ENCODE results near the gene PLCD3. TPM values are rescaled to one million over a fixed set of nuclear protein-coding genes. Genes with fewer than 3 reads are reported as not detected.

The PLCD3 gene
- total and polyA plus RNA-seq, 9 of the 15 experiments (the other 6 are each of a cell fraction or from before 2014, with no cell fraction given) = 0.20 to 22.6 (median 7.5) TPM

DNA sequence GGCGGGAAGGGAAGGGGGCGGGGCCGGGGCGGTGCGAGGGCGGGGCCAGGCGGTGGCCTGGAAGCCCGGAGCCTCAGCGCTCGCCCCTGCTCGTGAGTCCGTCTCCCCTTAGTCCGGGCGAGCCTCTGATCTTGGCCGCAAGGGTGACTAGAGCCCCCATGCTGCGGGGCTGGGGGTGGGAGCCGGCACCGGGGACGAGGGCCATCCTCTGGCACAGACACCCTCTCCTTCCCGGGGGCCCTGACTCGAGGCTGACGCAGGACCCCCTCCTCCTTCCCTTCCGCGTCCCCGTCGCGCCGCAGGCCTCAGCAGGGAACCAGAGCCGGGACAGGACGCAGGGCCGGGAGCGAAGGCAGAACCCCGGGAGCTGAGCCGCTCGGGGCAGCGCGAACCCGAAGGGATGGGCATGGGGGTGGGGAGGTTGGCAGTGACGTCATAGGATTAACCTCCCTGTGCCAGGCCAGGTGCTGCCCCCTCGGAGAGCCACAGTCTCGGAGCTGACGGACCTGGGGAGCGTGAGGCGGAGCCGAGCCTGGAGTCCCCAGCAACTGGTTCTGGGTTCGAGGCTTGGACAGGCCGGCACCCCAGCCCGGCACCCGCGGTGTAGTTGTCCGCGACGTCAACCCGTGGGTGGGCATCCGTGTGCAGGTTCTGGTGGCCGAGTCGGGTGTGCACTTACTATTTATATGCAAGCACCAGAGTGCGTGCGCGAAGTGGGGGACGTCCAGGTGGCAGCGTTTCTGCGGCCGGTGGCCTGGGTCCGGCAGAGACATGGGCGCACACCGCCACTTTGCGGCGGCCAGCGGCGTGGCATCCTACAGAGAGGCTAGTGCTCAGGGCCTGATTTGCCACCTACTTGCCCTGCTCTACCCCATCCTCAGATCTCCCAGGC, 503 bp upstream of the PLCD3 start (continued):
- 0 out of 2 replicates have a peak, but pooled peaks have one; percentile 14 for TF ChIP-seq TCF3 (CRISPR knock-in tag; IDR thresholded peaks at IDR 0.05)
- TF ChIP-seq ZNF217 (CRISPR knock-in tag; IDR thresholded peaks at IDR 0.05) = no peak
- no peak for TF ChIP-seq SMARCE1 (IDR thresholded peaks at IDR 0.05)
- peak; percentile 72 for TF ChIP-seq RBFOX2 (IDR thresholded peaks at IDR 0.05; ENCODE audit: low read depth, low read length)
- TF ChIP-seq SMARCB1 (IDR thresholded peaks at IDR 0.05; ENCODE audit: insufficient read length, low read depth) = no peak
- TF ChIP-seq SNIP1 (IDR thresholded peaks at IDR 0.05; ENCODE audit: low read depth) = no peak
- TF ChIP-seq CBX1 (IDR thresholded peaks at IDR 0.05; ENCODE audit: low read depth) = peak; percentile 81; the same call in 1 of the 2 replicates
- TF ChIP-seq, protein P1, sequence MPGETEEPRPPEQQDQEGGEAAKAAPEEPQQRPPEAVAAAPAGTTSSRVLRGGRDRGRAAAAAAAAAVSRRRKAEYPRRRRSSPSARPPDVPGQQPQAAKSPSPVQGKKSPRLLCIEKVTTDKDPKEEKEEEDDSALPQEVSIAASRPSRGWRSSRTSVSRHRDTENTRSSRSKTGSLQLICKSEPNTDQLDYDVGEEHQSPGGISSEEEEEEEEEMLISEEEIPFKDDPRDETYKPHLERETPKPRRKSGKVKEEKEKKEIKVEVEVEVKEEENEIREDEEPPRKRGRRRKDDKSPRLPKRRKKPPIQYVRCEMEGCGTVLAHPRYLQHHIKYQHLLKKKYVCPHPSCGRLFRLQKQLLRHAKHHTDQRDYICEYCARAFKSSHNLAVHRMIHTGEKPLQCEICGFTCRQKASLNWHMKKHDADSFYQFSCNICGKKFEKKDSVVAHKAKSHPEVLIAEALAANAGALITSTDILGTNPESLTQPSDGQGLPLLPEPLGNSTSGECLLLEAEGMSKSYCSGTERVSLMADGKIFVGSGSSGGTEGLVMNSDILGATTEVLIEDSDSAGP (CRISPR knock-in tag; IDR thresholded peaks at IDR 0.05) = no peak
- no peak for TF ChIP-seq FOXM1 (IDR thresholded peaks at IDR 0.05; ENCODE audit: low read depth)
- peak; percentile 58; the same call in 1 of the 2 replicates for TF ChIP-seq FOXM1 (CRISPR knock-in tag; IDR thresholded peaks at IDR 0.05; ENCODE audit: low read depth)
- TF ChIP-seq POLR2A (conservative IDR thresholded peaks at IDR 0.05) = peak; percentile 59; the same call in 1 of the 2 replicates
- 0 out of 2 replicates have a peak, but pooled peaks have one; percentile 59 for TF ChIP-seq ZNF12 (CRISPR knock-in tag; IDR thresholded peaks at IDR 0.05)
- TF ChIP-seq, protein P2, sequence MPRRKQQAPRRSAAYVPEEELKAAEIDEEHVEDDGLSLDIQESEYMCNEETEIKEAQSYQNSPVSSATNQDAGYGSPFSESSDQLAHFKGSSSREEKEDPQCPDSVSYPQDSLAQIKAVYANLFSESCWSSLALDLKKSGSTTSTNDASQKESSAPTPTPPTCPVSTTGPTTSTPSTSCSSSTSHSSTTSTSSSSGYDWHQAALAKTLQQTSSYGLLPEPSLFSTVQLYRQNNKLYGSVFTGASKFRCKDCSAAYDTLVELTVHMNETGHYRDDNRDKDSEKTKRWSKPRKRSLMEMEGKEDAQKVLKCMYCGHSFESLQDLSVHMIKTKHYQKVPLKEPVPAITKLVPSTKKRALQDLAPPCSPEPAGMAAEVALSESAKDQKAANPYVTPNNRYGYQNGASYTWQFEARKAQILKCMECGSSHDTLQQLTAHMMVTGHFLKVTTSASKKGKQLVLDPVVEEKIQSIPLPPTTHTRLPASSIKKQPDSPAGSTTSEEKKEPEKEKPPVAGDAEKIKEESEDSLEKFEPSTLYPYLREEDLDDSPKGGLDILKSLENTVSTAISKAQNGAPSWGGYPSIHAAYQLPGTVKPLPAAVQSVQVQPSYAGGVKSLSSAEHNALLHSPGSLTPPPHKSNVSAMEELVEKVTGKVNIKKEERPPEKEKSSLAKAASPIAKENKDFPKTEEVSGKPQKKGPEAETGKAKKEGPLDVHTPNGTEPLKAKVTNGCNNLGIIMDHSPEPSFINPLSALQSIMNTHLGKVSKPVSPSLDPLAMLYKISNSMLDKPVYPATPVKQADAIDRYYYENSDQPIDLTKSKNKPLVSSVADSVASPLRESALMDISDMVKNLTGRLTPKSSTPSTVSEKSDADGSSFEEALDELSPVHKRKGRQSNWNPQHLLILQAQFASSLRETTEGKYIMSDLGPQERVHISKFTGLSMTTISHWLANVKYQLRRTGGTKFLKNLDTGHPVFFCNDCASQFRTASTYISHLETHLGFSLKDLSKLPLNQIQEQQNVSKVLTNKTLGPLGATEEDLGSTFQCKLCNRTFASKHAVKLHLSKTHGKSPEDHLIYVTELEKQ (CRISPR knock-in tag; IDR thresholded peaks at IDR 0.05) = no peak
- TF ChIP-seq MLLT1 (IDR thresholded peaks at IDR 0.05) = peak in 1 of 2 experiments; percentile 22; a peak in 1 of 4 replicates
- no peak for TF ChIP-seq DDX20 (tag; IDR thresholded peaks at IDR 0.05; ENCODE audit: low read depth)
- no peak for TF ChIP-seq CHD1 (IDR thresholded peaks at IDR 0.05; ENCODE audit: low read length)
- TF ChIP-seq ZNF263 (CRISPR knock-in tag; IDR thresholded peaks at IDR 0.05; ENCODE audit: borderline replicate concordance) = 0 out of 2 replicates have a peak, but pooled peaks have one; percentile 26
- TF ChIP-seq ZNF184 (CRISPR knock-in tag; IDR thresholded peaks at IDR 0.05) = no peak
- TF ChIP-seq ELF1 (tag; IDR thresholded peaks at IDR 0.05) = no peak; the same call in 1 of the 2 replicates
- no peak for TF ChIP-seq ZKSCAN3 (CRISPR knock-in tag; IDR thresholded peaks at IDR 0.05)
- TF ChIP-seq ZKSCAN1 (IDR thresholded peaks at IDR 0.05; ENCODE audit: low read depth, low read length) = no peak
- no peak for TF ChIP-seq POLR2B (IDR thresholded peaks at IDR 0.05; ENCODE audit: low read depth, partially characterized antibody)
- TF ChIP-seq TRIM24 (IDR thresholded peaks at IDR 0.05) = no peak
- no peak for TF ChIP-seq MED1 (CRISPR knock-in tag; IDR thresholded peaks at IDR 0.05; ENCODE audit: borderline replicate concordance)

Measured in K562 (cell line).